ENCODE results near the gene RPLP1. TPM values are rescaled to one million over a fixed set of nuclear protein-coding genes. Genes with fewer than 3 reads are reported as not detected.

The RPLP1 gene
- polyA plus RNA-seq, 1 of the 3 experiments (the other 2 are of a cell fraction) = 1,792 TPM

GRCh38 chr15:69484837-69485236 is 32.2 kb downstream of the RPLP1 start:
- Histone ChIP-seq H3K27me3 (ENCODE audit: insufficient read depth) (peaks cover 11% of the 10 kb centered on the region; the same call in 1 of the 2 replicates), H3K27ac (ENCODE audit: low read depth in 2 of 2, low read length in 1 of 2) (no peak overlapping the region), H3K9me2 (no peaks in the 10 kb centered on the region), H3K36me3 (replicated peaks in 1 of 2; ENCODE audit: control insufficient read depth in 1 of 2, insufficient read depth in 2 of 2, low read length in 1 of 2) (no peaks in the 10 kb centered on the region), H3F3A (replicated peaks; ENCODE audit: insufficient read depth) (no peaks in the 10 kb centered on the region), H2AFZ (ENCODE audit: low read depth) (no peak overlapping the region), H3K79me2 (ENCODE audit: insufficient read depth) (no peaks in the 10 kb centered on the region), H4K20me1 (ENCODE audit: insufficient read depth) (no peaks in the 10 kb centered on the region), H3K4me1 (ENCODE audit: control insufficient read depth in 1 of 2, insufficient read depth in 2 of 2, low read depth in 1 of 2, low read length in 1 of 2) (peaks cover 0 to 29% of the 10 kb centered on the region in 2 experiments; a peak in 1 of 4 replicates), H3K9ac (no peak overlapping the region), H3K9me3 (no peaks in the 10 kb centered on the region), H3K4me2 (no peak overlapping the region), H3K4me3 (ENCODE audit: low read depth in 2 of 2, low read length in 1 of 2) (no peak overlapping the region)
- CTCF ChIA-PET = interaction anchor here (0.6 to 4.5 kb wide), 5 partner anchors 8 to 1148 kb away, joined by 3 to 26 read pairs (median 3); no protein-coding TSS in a partner anchor
- no peak for DNase-seq
- TF ChIP-seq RFX5 (IDR thresholded peaks at IDR 0.05; ENCODE audit: low read length) (no peak), RCOR1 (IDR thresholded peaks at IDR 0.05; ENCODE audit: low read length) (no peak), TEAD4 (IDR thresholded peaks at IDR 0.05; ENCODE audit: borderline replicate concordance, insufficient read depth) (no peak)
- 51% methylated on average over 6 of the region's 6 CpGs for WGBS (ENCODE audit: low lambda C conversion rate)
- POLR2A ChIA-PET = no interaction called here

GRCh38 chr15:69486481-69487110 is 34.0 kb downstream of the RPLP1 start:
- no peak overlapping the region for H3K4me2 ChIP-seq
- ChIA-PET POLR2A (no interaction called here), CTCF (interaction anchor here (0.6 to 4.5 kb wide), 6 partner anchors 10 to 1150 kb away, joined by 3 to 26 read pairs (median 3); no protein-coding TSS in a partner anchor)
- no peak overlapping the region for H3K9ac ChIP-seq
- DNase-seq = no peak
- no peak overlapping the region for H2AFZ ChIP-seq (ENCODE audit: low read depth)
- no peaks in the 10 kb centered on the region for H3K36me3 ChIP-seq (replicated peaks in 1 of 2; ENCODE audit: control insufficient read depth in 1 of 2, insufficient read depth in 2 of 2, low read length in 1 of 2)
- H3K9me3 ChIP-seq = no peaks in the 10 kb centered on the region
- H4K20me1 ChIP-seq (ENCODE audit: insufficient read depth) = no peaks in the 10 kb centered on the region
- H3K4me1 ChIP-seq (ENCODE audit: control insufficient read depth in 1 of 2, insufficient read depth in 2 of 2, low read depth in 1 of 2, low read length in 1 of 2) = peaks cover 0 to 29% of the 10 kb centered on the region in 2 experiments; a peak in 1 of 4 replicates
- H3K79me2 ChIP-seq (ENCODE audit: insufficient read depth) = no peaks in the 10 kb centered on the region
- H3K27ac ChIP-seq (ENCODE audit: low read depth in 2 of 2, low read length in 1 of 2) = no peak overlapping the region
- peaks cover 11% of the 10 kb centered on the region; the same call in 1 of the 2 replicates for H3K27me3 ChIP-seq (ENCODE audit: insufficient read depth)
- 29% methylated on average over 3 of the region's 3 CpGs for WGBS (ENCODE audit: low lambda C conversion rate)
- H3K9me2 ChIP-seq = no peaks in the 10 kb centered on the region
- no peak overlapping the region for H3K4me3 ChIP-seq (ENCODE audit: low read depth in 2 of 2, low read length in 1 of 2)
- TF ChIP-seq CHD2 (IDR thresholded peaks at IDR 0.05; ENCODE audit: low read length, partially characterized antibody) (no peak), FOXJ3 (CRISPR knock-in tag; IDR thresholded peaks at IDR 0.05) (no peak), FOXM1 (IDR thresholded peaks at IDR 0.05; ENCODE audit: low read depth) (no peak), IRF3 (IDR thresholded peaks at IDR 0.05; ENCODE audit: low read depth, low read length) (no peak), GATA2 (CRISPR knock-in tag; IDR thresholded peaks at IDR 0.05) (no peak), REST (IDR thresholded peaks at IDR 0.05; ENCODE audit: low read depth, low read length) (no peak), YY1 (IDR thresholded peaks at IDR 0.05; ENCODE audit: low read depth) (no peak), MXI1 (IDR thresholded peaks at IDR 0.05; ENCODE audit: low read depth, low read length) (no peak)
- H3F3A ChIP-seq (replicated peaks; ENCODE audit: insufficient read depth) = no peaks in the 10 kb centered on the region
